ENCODE results near the gene ELMO3. TPM values are rescaled to one million over a fixed set of nuclear protein-coding genes. Genes with fewer than 3 reads are reported as not detected.
A peak's percentile ranks its signal among the peaks of the same experiment; 100 is the strongest.

The ELMO3 gene
- total and polyA plus RNA-seq, 2 of the 13 experiments (the other 11 are each of a cell fraction or from before 2014, with no cell fraction given) = 2.6 to 4.0 TPM

DNA sequence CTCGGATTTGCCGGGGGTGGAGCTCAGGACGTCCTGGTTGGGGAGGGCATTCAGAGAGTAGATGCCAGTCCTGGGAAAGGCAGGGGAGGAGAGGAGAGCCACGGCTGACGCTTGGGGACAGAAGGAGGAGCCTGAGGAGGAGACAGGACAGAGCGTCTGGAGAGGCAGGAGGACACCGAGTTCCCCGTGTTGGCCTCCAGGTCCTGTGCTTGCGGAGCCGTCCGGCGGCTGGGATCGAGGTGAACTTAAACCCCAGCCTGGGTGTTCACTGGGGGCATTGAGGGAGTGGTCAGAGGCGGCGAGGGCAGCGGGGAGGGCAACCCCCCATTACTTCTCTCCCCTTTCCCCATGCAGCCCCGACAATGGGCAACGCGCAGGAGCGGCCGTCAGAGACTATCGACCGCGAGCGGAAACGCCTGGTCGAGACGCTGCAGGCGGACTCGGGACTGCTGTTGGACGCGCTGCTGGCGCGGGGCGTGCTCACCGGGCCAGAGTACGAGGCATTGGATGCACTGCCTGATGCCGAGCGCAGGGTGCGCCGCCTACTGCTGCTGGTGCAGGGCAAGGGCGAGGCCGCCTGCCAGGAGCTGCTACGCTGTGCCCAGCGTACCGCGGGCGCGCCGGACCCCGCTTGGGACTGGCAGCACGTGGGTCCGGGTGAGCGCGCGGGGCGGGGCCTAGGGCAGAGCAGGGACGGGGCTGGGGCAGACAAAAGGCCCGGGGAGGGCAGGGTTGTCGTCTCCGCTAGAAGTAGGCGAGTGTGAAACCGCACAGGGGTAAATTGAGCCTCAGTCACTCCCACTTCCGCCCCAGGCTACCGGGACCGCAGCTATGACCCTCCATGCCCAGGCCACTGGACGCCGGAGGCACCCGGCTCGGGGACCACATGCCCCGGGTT, 24.9 kb upstream of the ELMO3 start (continued):
- TF ChIP-seq, protein P1, sequence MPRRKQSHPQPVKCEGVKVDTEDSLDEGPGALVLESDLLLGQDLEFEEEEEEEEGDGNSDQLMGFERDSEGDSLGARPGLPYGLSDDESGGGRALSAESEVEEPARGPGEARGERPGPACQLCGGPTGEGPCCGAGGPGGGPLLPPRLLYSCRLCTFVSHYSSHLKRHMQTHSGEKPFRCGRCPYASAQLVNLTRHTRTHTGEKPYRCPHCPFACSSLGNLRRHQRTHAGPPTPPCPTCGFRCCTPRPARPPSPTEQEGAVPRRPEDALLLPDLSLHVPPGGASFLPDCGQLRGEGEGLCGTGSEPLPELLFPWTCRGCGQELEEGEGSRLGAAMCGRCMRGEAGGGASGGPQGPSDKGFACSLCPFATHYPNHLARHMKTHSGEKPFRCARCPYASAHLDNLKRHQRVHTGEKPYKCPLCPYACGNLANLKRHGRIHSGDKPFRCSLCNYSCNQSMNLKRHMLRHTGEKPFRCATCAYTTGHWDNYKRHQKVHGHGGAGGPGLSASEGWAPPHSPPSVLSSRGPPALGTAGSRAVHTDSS (CRISPR knock-in tag; conservative IDR thresholded peaks at IDR 0.05) = no peak
- TF ChIP-seq ELF4 (CRISPR knock-in tag; IDR thresholded peaks at IDR 0.05; ENCODE audit: borderline replicate concordance) (no peak), TRIM24 (CRISPR knock-in tag; IDR thresholded peaks at IDR 0.05) (no peak), KDM5B (CRISPR knock-in tag; IDR thresholded peaks at IDR 0.05; ENCODE audit: borderline replicate concordance) (peak; percentile 92; the same call in 1 of the 2 replicates), ZEB1 (IDR thresholded peaks at IDR 0.05; ENCODE audit: insufficient replicate concordance, low read depth) (no peak), AHR (CRISPR knock-in tag; IDR thresholded peaks at IDR 0.05) (no peak; the same call in 1 of the 2 replicates), ZFAT (CRISPR knock-in tag; conservative IDR thresholded peaks at IDR 0.05) (no peak), HCFC1 (IDR thresholded peaks at IDR 0.05; ENCODE audit: low read depth, low read length) (peak; percentile 12; the same call in 1 of the 2 replicates), RBFOX2 (IDR thresholded peaks at IDR 0.05; ENCODE audit: low read depth, low read length) (peak; percentile 88), ZNF256 (CRISPR knock-in tag; conservative IDR thresholded peaks at IDR 0.05) (no peak)
- TF ChIP-seq, protein P2, sequence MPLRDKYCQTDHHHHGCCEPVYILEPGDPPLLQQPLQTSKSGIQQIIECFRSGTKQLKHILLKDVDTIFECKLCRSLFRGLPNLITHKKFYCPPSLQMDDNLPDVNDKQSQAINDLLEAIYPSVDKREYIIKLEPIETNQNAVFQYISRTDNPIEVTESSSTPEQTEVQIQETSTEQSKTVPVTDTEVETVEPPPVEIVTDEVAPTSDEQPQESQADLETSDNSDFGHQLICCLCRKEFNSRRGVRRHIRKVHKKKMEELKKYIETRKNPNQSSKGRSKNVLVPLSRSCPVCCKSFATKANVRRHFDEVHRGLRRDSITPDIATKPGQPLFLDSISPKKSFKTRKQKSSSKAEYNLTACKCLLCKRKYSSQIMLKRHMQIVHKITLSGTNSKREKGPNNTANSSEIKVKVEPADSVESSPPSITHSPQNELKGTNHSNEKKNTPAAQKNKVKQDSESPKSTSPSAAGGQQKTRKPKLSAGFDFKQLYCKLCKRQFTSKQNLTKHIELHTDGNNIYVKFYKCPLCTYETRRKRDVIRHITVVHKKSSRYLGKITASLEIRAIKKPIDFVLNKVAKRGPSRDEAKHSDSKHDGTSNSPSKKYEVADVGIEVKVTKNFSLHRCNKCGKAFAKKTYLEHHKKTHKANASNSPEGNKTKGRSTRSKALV (CRISPR knock-in tag; IDR thresholded peaks at IDR 0.05) = peak; percentile 99
- TF ChIP-seq, protein P3, sequence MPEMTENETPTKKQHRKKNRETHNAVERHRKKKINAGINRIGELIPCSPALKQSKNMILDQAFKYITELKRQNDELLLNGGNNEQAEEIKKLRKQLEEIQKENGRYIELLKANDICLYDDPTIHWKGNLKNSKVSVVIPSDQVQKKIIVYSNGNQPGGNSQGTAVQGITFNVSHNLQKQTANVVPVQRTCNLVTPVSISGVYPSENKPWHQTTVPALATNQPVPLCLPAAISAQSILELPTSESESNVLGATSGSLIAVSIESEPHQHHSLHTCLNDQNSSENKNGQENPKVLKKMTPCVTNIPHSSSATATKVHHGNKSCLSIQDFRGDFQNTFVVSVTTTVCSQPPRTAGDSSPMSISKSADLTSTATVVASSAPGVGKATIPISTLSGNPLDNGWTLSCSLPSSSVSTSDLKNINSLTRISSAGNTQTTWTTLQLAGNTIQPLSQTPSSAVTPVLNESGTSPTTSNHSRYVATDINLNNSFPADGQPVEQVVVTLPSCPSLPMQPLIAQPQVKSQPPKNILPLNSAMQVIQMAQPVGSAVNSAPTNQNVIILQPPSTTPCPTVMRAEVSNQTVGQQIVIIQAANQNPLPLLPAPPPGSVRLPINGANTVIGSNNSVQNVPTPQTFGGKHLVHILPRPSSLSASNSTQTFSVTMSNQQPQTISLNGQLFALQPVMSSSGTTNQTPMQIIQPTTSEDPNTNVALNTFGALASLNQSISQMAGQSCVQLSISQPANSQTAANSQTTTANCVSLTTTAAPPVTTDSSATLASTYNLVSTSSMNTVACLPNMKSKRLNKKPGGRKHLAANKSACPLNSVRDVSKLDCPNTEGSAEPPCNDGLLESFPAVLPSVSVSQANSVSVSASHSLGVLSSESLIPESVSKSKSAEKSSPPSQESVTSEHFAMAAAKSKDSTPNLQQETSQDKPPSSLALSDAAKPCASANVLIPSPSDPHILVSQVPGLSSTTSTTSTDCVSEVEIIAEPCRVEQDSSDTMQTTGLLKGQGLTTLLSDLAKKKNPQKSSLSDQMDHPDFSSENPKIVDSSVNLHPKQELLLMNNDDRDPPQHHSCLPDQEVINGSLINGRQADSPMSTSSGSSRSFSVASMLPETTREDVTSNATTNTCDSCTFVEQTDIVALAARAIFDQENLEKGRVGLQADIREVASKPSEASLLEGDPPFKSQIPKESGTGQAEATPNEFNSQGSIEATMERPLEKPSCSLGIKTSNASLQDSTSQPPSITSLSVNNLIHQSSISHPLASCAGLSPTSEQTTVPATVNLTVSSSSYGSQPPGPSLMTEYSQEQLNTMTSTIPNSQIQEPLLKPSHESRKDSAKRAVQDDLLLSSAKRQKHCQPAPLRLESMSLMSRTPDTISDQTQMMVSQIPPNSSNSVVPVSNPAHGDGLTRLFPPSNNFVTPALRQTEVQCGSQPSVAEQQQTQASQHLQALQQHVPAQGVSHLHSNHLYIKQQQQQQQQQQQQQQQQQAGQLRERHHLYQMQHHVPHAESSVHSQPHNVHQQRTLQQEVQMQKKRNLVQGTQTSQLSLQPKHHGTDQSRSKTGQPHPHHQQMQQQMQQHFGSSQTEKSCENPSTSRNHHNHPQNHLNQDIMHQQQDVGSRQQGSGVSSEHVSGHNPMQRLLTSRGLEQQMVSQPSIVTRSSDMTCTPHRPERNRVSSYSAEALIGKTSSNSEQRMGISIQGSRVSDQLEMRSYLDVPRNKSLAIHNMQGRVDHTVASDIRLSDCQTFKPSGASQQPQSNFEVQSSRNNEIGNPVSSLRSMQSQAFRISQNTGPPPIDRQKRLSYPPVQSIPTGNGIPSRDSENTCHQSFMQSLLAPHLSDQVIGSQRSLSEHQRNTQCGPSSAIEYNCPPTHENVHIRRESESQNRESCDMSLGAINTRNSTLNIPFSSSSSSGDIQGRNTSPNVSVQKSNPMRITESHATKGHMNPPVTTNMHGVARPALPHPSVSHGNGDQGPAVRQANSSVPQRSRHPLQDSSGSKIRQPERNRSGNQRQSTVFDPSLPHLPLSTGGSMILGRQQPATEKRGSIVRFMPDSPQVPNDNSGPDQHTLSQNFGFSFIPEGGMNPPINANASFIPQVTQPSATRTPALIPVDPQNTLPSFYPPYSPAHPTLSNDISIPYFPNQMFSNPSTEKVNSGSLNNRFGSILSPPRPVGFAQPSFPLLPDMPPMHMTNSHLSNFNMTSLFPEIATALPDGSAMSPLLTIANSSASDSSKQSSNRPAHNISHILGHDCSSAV (CRISPR knock-in tag; IDR thresholded peaks at IDR 0.05; ENCODE audit: borderline replicate concordance) = no peak
- TF ChIP-seq, protein P4, sequence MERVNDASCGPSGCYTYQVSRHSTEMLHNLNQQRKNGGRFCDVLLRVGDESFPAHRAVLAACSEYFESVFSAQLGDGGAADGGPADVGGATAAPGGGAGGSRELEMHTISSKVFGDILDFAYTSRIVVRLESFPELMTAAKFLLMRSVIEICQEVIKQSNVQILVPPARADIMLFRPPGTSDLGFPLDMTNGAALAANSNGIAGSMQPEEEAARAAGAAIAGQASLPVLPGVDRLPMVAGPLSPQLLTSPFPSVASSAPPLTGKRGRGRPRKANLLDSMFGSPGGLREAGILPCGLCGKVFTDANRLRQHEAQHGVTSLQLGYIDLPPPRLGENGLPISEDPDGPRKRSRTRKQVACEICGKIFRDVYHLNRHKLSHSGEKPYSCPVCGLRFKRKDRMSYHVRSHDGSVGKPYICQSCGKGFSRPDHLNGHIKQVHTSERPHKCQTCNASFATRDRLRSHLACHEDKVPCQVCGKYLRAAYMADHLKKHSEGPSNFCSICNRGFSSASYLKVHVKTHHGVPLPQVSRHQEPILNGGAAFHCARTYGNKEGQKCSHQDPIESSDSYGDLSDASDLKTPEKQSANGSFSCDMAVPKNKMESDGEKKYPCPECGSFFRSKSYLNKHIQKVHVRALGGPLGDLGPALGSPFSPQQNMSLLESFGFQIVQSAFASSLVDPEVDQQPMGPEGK (CRISPR knock-in tag; IDR thresholded peaks at IDR 0.05) = 0 out of 2 replicates have a peak, but pooled peaks have one; percentile 36

Data from HepG2 (cell line).